ENCODE measurements around the gene GOLM1. TPM values are rescaled to one million over a fixed set of nuclear protein-coding genes. Genes with fewer than 3 reads are reported as not detected.

GOLM1 gene
- total RNA-seq, 1 donor from 2014 or later: 21.6 TPM

GRCh38 chr9:86046071-86046636 is 53.2 kb downstream of the GOLM1 start:
- DNase-seq (ENCODE audit: low read depth) (no peak), FAIRE-seq (no peak)
- Histone ChIP-seq H3K27me3 (ENCODE audit: control insufficient read depth, insufficient read depth, low read length) (no peaks in the 10 kb centered on the region), H3K36me3 (ENCODE audit: control insufficient read depth, insufficient read depth, low read length) (no peaks in the 10 kb centered on the region), H3K4me3 (ENCODE audit: low read depth, low read length) (no peak overlapping the region)
- TF ChIP-seq CTCF (IDR thresholded peaks at IDR 0.05; ENCODE audit: insufficient read depth, low read length, severe bottlenecking): no peak

- Histone ChIP-seq H3K36me3 (ENCODE audit: control insufficient read depth, insufficient read depth, low read length) (no peaks in the 10 kb centered on the region), H3K4me3 (ENCODE audit: low read depth, low read length) (no peak overlapping the region), H3K27me3 (ENCODE audit: control insufficient read depth, insufficient read depth, low read length) (no peaks in the 10 kb centered on the region)
- FAIRE-seq: no peak
- no peak for TF ChIP-seq CTCF (IDR thresholded peaks at IDR 0.05; ENCODE audit: insufficient read depth, low read length, severe bottlenecking)
- no peak for DNase-seq (ENCODE audit: low read depth)
Measured at GRCh38 chr9:86045654-86046053, 53.7 kb downstream of the GOLM1 start.

GRCh38 chr9:86043999-86044398 is 55.4 kb downstream of the GOLM1 start:
- no peak overlapping the region for H3K4me3 ChIP-seq (ENCODE audit: low read depth, low read length)
- DNase-seq (ENCODE audit: low read depth) (no peak), FAIRE-seq (no peak)
- H3K27me3 ChIP-seq (ENCODE audit: control insufficient read depth, insufficient read depth, low read length): no peaks in the 10 kb centered on the region
- TF ChIP-seq CTCF (IDR thresholded peaks at IDR 0.05; ENCODE audit: insufficient read depth, low read length, severe bottlenecking): no peak
- H3K36me3 ChIP-seq (ENCODE audit: control insufficient read depth, insufficient read depth, low read length): no peaks in the 10 kb centered on the region

- no peak for FAIRE-seq
- no peaks in the 10 kb centered on the region for H3K36me3 ChIP-seq (ENCODE audit: control insufficient read depth, insufficient read depth, low read length)
- TF ChIP-seq CTCF (IDR thresholded peaks at IDR 0.05; ENCODE audit: insufficient read depth, low read length, severe bottlenecking): no peak
- no peak overlapping the region for H3K4me3 ChIP-seq (ENCODE audit: low read depth, low read length)
- H3K27me3 ChIP-seq (ENCODE audit: control insufficient read depth, insufficient read depth, low read length): no peaks in the 10 kb centered on the region
- DNase-seq (ENCODE audit: low read depth): no peak
Measured at GRCh38 chr9:86043586-86043985, 55.8 kb downstream of the GOLM1 start.

GRCh38 chr9:86042199-86042978 is 57.0 kb downstream of the GOLM1 start:
- no peaks in the 10 kb centered on the region for H3K36me3 ChIP-seq (ENCODE audit: control insufficient read depth, insufficient read depth, low read length)
- H3K4me3 ChIP-seq (ENCODE audit: low read depth, low read length): no peak overlapping the region
- TF ChIP-seq CTCF (IDR thresholded peaks at IDR 0.05; ENCODE audit: insufficient read depth, low read length, severe bottlenecking): no peak
- H3K27me3 ChIP-seq (ENCODE audit: control insufficient read depth, insufficient read depth, low read length): no peaks in the 10 kb centered on the region
- DNase-seq (ENCODE audit: low read depth) (no peak), FAIRE-seq (no peak)
